Mucosa of rectum (tissue), 2 donors: Measurements from ENCODE around the gene AMOT.

Experiments used
- H3K27ac ChIP-seq, 2 donors: one replicate each; pipeline ENCODE4 v1.7.0; 2013; ENCODE audit warnings: inconsistent platforms in 2 of 2, low read depth in 2 of 2, low read length in 2 of 2
- H3K27me3 ChIP-seq, 2 donors: one replicate each; pipeline ENCODE4 v1.7.0; 2013; ENCODE audit warnings: low read length in 2 of 2; ENCODE audit not compliant: control insufficient read depth in 2 of 2, insufficient read depth in 2 of 2
- H3K36me3 ChIP-seq, 2 donors: one replicate each; pipeline ENCODE4 v1.7.0; 2013; ENCODE audit warnings: low read length in 2 of 2; ENCODE audit not compliant: control insufficient read depth in 2 of 2, insufficient read depth in 2 of 2
- H3K4me1 ChIP-seq, 2 donors: one replicate each; pipeline ENCODE4 v1.7.0; 2013; ENCODE audit warnings: low read length in 2 of 2, mild to moderate bottlenecking in 1 of 2; ENCODE audit not compliant: control insufficient read depth in 2 of 2, insufficient read depth in 2 of 2
- H3K4me3 ChIP-seq, 2 donors: one replicate each; pipeline ENCODE4 v1.7.0; 2013; ENCODE audit warnings: low read length in 2 of 2
- H3K9ac ChIP-seq, 2 donors: one replicate each; pipeline ENCODE4 v1.7.0; 2013; ENCODE audit warnings: low read length in 2 of 2, low read depth in 1 of 2, mild to moderate bottlenecking in 1 of 2
- H3K9me3 ChIP-seq, 2 donors: one replicate each; pipeline ENCODE4 v1.7.0; 2013; ENCODE audit warnings: low read length in 2 of 2; ENCODE audit not compliant: control insufficient read depth in 2 of 2
- donor health status: healthy.
- donor health status: Normal muscosa, but diverticular disease.

AMOT gene

DNA sequence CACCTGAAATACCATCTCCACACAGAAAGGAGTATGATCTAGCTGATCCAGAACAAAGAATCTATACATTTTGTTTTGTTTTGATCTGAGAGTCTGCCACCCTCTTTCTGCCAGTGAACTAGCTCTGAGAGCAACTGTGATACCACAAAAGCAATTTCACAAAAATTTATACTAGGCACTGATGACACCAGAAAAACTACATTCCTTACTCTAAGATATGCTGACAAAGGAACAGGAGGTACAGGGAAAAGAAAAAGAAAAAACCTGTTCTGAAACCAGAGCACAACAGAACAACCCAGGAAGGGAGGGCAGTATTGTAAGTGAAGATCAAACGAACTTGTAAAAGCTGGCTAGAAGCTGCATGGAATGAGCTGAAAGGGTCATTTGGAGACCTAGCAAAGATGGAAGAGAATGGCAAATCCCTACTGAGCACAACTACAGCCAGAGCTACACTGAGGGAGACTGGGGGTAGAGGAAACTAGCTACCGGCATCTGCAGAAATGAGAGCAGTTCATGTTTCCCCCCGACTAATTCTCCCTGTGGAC, 31.9 kb downstream of the AMOT start:
- Histone ChIP-seq H3K27me3 (peaks cover 0 to 2% of the 10 kb centered on the region in 2 donors), H3K36me3 (peaks cover 0 to 3% of the 10 kb centered on the region in 2 donors), H3K27ac (no peak overlapping the region), H3K4me1 (no peaks in the 10 kb centered on the region), H3K9me3 (no peaks in the 10 kb centered on the region), H3K9ac (no peak overlapping the region), H3K4me3 (no peak overlapping the region)

DNA sequence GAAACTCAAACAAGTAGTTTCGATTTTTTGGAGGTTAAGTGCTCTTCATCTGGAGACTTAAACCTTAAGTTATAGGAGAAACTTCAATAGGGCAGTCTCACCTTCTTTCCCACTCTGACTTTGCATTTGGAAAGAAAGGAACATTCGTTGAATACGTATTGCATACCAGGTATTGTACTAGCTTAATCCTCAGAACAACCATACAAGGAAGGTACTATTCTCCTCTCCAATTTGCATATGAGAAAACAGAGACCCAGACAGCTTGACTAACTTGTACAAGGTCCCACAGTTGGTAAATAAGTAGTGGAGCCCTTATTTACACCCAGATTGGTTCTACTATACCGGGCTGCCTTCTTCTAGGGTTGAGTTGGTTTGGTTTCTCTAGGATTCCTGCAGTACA, 32.6 kb downstream of the AMOT start:
- peaks cover 0 to 2% of the 10 kb centered on the region in 2 donors for H3K27me3 ChIP-seq
- no peak overlapping the region for H3K27ac ChIP-seq
- no peak overlapping the region for H3K4me3 ChIP-seq
- H3K9me3 ChIP-seq = no peaks in the 10 kb centered on the region
- peaks cover 0 to 3% of the 10 kb centered on the region in 2 donors for H3K36me3 ChIP-seq
- H3K4me1 ChIP-seq = no peaks in the 10 kb centered on the region
- no peak overlapping the region for H3K9ac ChIP-seq

DNA sequence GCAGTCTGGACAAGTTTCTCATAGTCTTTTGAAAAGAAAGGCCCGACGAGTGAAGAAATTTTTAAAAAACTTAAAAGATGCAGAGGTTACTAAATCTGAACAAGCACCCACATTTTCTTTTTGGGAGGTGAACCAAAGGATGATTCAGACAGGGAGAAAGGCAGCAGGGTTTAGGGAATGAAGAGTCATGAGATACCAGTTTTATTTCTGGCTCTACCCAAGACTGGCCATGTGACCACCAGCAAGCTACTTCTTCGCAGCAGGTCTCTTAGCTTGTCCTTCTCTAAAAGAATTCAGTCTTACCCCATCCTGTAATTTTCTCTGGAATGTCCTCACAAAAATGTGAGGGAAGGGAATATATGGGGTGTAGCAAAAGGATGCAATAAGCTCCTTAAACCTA, 37.6 kb downstream of the AMOT start:
- Histone ChIP-seq H3K9me3 (no peaks in the 10 kb centered on the region), H3K27me3 (no peaks in the 10 kb centered on the region), H3K36me3 (no peaks in the 10 kb centered on the region), H3K27ac (no peak overlapping the region), H3K4me1 (no peaks in the 10 kb centered on the region), H3K4me3 (no peak overlapping the region), H3K9ac (no peak overlapping the region)

DNA sequence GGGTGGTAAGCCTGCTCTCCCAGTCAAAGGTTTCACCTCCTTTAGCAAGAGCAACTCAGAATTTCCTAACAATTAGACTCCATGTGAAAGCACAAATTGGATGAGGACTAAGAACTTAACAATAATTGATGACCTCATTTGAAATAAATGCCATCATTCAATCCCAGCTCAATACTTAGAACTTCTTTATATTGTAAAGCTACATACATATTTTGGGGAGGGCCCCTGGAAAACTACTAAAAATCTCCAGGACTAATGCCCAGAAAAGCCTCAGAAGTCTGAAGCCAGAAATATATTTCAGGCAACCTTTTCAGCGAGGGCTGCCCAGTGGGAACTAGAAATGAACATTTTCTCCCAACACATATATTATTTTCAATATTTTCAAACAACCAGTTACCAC, 38.1 kb downstream of the AMOT start:
- H3K4me3 ChIP-seq = no peak overlapping the region
- H3K9ac ChIP-seq = no peak overlapping the region
- H3K4me1 ChIP-seq = no peaks in the 10 kb centered on the region
- no peaks in the 10 kb centered on the region for H3K27me3 ChIP-seq
- H3K36me3 ChIP-seq = no peaks in the 10 kb centered on the region
- no peak overlapping the region for H3K27ac ChIP-seq
- H3K9me3 ChIP-seq = no peaks in the 10 kb centered on the region

DNA sequence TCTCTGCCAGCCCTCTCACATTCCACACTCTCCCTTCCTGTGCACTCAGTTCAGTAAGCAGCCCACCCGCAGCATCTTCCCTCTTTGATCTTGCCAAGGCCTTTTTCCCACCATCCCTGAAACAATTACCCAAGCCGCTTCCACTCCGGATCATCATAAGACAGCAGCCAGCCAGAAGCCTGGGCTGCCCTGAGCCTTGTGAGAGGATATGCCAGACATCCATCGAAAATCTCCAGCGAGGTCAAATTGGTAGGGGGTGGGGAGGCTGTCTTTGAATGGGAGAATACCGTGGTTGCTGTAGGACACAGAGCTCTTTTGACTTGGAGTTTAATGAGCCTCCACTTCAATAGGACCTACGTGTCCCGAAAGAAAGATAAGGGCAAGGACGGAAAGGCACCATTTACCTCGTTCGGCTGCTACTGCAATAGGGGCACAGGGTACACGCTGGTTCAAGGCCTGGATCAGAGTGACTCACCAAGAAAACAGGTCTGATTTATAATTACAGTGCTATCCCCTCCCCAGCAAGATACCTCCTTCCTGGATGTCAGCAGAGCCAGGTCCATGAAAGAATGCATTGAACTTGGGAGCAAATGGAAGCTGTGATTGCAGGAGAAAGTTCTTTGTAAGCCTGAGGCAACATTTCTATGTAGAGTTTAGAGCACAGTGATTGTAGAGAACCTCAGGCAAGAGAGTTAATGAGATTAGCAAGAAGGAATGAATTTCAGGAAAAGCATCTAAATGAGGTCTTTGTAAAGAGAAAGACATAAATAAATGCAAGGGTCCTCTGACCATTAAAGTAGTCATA, 39.5 kb downstream of the AMOT start:
- Histone ChIP-seq H3K4me1 (no peaks in the 10 kb centered on the region), H3K9me3 (no peaks in the 10 kb centered on the region), H3K27me3 (no peaks in the 10 kb centered on the region), H3K36me3 (no peaks in the 10 kb centered on the region), H3K9ac (no peak overlapping the region), H3K27ac (no peak overlapping the region), H3K4me3 (no peak overlapping the region)

DNA sequence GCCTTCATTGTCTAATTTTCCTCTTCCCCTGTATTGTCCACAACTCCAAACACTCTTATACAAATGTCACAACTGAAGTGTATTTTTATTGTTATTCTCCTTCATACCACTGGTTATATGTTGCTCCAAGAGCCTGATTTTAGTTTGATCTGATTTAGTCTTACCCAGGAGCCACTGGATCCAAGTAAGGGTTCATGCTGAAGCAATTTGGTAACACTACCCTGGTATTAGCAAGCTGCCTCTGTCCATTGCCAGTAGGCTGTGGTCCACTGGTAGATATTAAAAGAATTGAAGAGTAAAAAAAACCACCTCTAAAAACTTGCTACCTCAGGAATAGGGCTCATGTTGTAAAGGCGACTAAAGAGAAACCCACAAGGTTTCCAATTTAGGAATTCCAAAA, 41.2 kb downstream of the AMOT start:
- no peaks in the 10 kb centered on the region for H3K27me3 ChIP-seq
- H3K9me3 ChIP-seq = no peaks in the 10 kb centered on the region
- H3K36me3 ChIP-seq = no peaks in the 10 kb centered on the region
- no peak overlapping the region for H3K27ac ChIP-seq
- H3K4me1 ChIP-seq = no peaks in the 10 kb centered on the region
- H3K4me3 ChIP-seq = no peak overlapping the region
- H3K9ac ChIP-seq = no peak overlapping the region

- no peaks in the 10 kb centered on the region for H3K9me3 ChIP-seq
- H3K27ac ChIP-seq = no peak overlapping the region
- H3K4me1 ChIP-seq = no peaks in the 10 kb centered on the region
- H3K36me3 ChIP-seq = no peaks in the 10 kb centered on the region
- H3K4me3 ChIP-seq = no peak overlapping the region
- no peaks in the 10 kb centered on the region for H3K27me3 ChIP-seq
- no peak overlapping the region for H3K9ac ChIP-seq
These were observed 41.9 kb downstream of the AMOT start for GRCh38 chrX:112798736-112799135.

- H3K27ac ChIP-seq = no peak overlapping the region
- no peaks in the 10 kb centered on the region for H3K9me3 ChIP-seq
- no peak overlapping the region for H3K9ac ChIP-seq
- H3K27me3 ChIP-seq = peaks cover 0 to 3% of the 10 kb centered on the region in 2 donors
- no peaks in the 10 kb centered on the region for H3K36me3 ChIP-seq
- H3K4me3 ChIP-seq = no peak overlapping the region
- H3K4me1 ChIP-seq = no peaks in the 10 kb centered on the region
These were observed 50.7 kb downstream of the AMOT start for GRCh38 chrX:112789931-112790330.

DNA sequence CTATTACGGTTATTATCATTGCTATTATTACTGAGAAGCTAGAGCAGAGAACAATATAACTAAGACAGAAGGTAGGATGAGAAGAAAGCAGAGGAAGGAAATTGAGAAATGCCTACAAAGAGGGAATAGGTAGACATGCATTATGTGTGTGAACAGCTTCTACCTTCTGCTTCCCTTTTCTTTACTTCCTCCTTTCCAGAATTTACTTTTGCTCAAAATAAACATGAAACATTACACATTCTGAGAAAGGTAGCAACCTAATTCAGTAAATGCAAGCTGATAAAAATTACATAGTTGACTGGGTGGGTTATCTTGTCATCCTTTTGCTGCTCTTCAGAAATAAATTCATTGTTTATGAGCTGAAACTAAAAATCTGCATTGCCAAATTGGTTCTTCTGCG, 54.6 kb downstream of the AMOT start:
- Histone ChIP-seq H3K9me3 (no peaks in the 10 kb centered on the region), H3K4me1 (no peaks in the 10 kb centered on the region), H3K9ac (no peak overlapping the region), H3K27ac (no peak overlapping the region), H3K4me3 (no peak overlapping the region), H3K27me3 (peaks cover 0 to 3% of the 10 kb centered on the region in 2 donors), H3K36me3 (no peaks in the 10 kb centered on the region)

- Histone ChIP-seq H3K27ac (peak overlapping the region in 1 of 2 donors; percentile 17), H3K27me3 (peaks cover 0 to 3% of the 10 kb centered on the region in 2 donors), H3K4me3 (peak overlapping the region in 1 of 2 donors; percentile 38), H3K36me3 (no peaks in the 10 kb centered on the region), H3K4me1 (no peaks in the 10 kb centered on the region), H3K9ac (no peak overlapping the region), H3K9me3 (no peaks in the 10 kb centered on the region)
These were observed 55.3 kb downstream of the AMOT start for GRCh38 chrX:112785344-112785743.
